ENCODE results near the gene HOXC13.

Gene HOXC13

GRCh38 chr12:53955776-53956250 is 17.2 kb downstream of the HOXC13 start:
- Mint-ChIP-seq H3K36me3 (peaks cover 2% of the 10 kb centered on the region), H3K4me1 (peaks cover 7% of the 10 kb centered on the region), H3K4me3 (no peak overlapping the region), H3K9me3 (no peaks in the 10 kb centered on the region), H3K27ac (peak overlapping the region; percentile 64), H3K27me3 (peaks cover 100% of the 10 kb centered on the region)
- CTCF ChIA-PET, result no interaction called here
- DNase-seq, result no peak

- H3K27me3 Mint-ChIP-seq, result peaks cover 100% of the 10 kb centered on the region
- H3K4me3 Mint-ChIP-seq, result no peak overlapping the region
- peaks cover 7% of the 10 kb centered on the region for H3K4me1 Mint-ChIP-seq
- DNase-seq, result no peak
- peaks cover 2% of the 10 kb centered on the region for H3K36me3 Mint-ChIP-seq
- CTCF ChIA-PET, result no interaction called here
- no peaks in the 10 kb centered on the region for H3K9me3 Mint-ChIP-seq
- peak overlapping the region; percentile 64 for H3K27ac Mint-ChIP-seq
These were observed 17.7 kb downstream of the HOXC13 start for GRCh38 chr12:53956251-53956887.

GRCh38 chr12:53956914-53957536 is 18.4 kb downstream of the HOXC13 start:
- CTCF ChIA-PET, result no interaction called here
- no peak overlapping the region for H3K4me3 Mint-ChIP-seq

GRCh38 chr12:53958128-53958527 is 19.5 kb downstream of the HOXC13 start:
- DNase-seq, result no peak
- Mint-ChIP-seq H3K27me3 (peaks cover 98% of the 10 kb centered on the region), H3K36me3 (peaks cover 2% of the 10 kb centered on the region), H3K27ac (no peak overlapping the region), H3K4me1 (peaks cover 7% of the 10 kb centered on the region), H3K9me3 (no peaks in the 10 kb centered on the region), H3K4me3 (no peak overlapping the region)
- CTCF ChIA-PET, result interaction anchor here (0.9 to 1.2 kb wide), 2 partner anchors 12 to 243 kb away, joined by 3 to 4 read pairs; no protein-coding TSS in a partner anchor

More at GRCh38 chr12:53956914-53957536, 18.4 kb downstream of the HOXC13 start:
- Mint-ChIP-seq H3K27ac (no peak overlapping the region), H3K9me3 (no peaks in the 10 kb centered on the region), H3K4me1 (peaks cover 7% of the 10 kb centered on the region), H3K27me3 (peaks cover 100% of the 10 kb centered on the region), H3K36me3 (peaks cover 2% of the 10 kb centered on the region)
- DNase-seq, result no peak

DNA sequence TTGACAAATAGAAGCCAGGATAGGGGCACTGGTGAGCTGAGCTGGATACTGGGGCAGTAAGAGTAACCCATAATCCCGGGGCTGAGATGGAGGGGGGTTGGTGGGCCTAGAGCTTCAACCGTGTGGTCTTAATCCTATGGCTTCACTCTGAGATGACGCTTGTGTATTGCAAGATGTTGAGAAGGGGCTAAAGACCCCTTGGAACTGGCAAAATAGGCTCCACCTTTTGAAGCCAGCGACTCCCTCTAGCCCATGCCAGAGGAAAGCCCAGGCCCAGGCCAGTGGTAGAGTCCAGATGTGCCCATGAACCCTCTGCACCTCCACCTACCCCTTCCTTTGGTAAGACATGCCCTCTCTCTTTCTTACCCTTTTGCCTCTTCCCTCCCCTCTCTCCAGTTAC is 20.7 kb downstream of the HOXC13 start:
- peaks cover 98% of the 10 kb centered on the region for H3K27me3 Mint-ChIP-seq
- no peak overlapping the region for H3K4me3 Mint-ChIP-seq
- CTCF ChIA-PET, result interaction anchor here (1.0 to 1.2 kb wide), 2 partner anchors 45 to 242 kb away, joined by 3 read pairs; no protein-coding TSS in a partner anchor

GRCh38 chr12:53960187-53961024 is 21.8 kb downstream of the HOXC13 start:
- Mint-ChIP-seq H3K36me3 (no peaks in the 10 kb centered on the region), H3K4me3 (peak overlapping the region; percentile 14), H3K4me1 (peaks cover 19% of the 10 kb centered on the region), H3K9me3 (no peaks in the 10 kb centered on the region), H3K27me3 (peaks cover 98% of the 10 kb centered on the region), H3K27ac (peak overlapping the region; percentile 80)
- DNase-seq, result no peak
- CTCF ChIA-PET, result no interaction called here

More for the DNA sequence above, 20.7 kb downstream of the HOXC13 start:
- H3K4me1 Mint-ChIP-seq, result peaks cover 12% of the 10 kb centered on the region
- H3K27ac Mint-ChIP-seq, result no peak overlapping the region
- DNase-seq, result no peak
- H3K36me3 Mint-ChIP-seq, result no peaks in the 10 kb centered on the region
- H3K9me3 Mint-ChIP-seq, result no peaks in the 10 kb centered on the region

DNA sequence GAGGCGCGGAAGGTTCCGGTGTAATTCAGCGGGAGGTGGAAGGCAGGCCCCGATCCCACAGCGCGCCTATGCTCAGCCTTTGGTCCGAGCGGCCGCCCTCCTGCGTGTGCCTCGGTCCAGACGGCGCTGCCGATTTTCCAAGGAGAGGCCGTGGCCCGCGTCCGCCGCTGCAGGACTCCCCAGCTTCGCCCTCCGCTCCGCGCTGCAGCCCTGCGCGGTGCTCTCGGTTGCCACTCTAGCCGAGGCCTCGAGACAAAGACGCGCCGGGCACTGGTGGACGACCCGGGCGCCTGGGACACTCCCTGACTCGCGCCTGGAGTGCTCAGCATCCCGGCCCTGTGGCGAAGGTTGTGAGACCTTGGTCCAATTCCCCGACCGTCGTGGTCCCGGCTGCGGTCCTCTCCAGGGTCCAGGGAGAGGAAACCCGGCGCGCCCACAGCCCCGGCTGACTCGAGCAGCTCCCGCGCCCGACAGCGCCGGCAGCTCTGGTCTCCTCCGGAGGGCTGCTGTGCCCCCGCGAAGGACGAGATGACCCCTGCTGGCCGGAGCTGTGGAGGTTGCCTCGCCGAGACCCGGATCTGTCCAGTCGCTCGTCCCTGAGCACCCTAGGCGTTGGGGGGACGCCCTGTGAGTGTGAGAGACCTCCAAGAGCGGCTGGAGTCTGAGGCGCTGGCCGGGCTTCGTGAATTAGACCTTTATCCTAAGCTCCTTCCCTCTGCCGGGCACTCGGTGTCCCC is 22.6 kb downstream of the HOXC13 start:
- H3K27ac Mint-ChIP-seq, result peak overlapping the region; percentile 78
- no peak for DNase-seq
- H3K4me3 Mint-ChIP-seq, result no peak overlapping the region
- no peaks in the 10 kb centered on the region for H3K9me3 Mint-ChIP-seq
- peaks cover 25% of the 10 kb centered on the region for H3K4me1 Mint-ChIP-seq
- peaks cover 98% of the 10 kb centered on the region for H3K27me3 Mint-ChIP-seq
- no peaks in the 10 kb centered on the region for H3K36me3 Mint-ChIP-seq
- CTCF ChIA-PET, result no interaction called here

- CTCF ChIA-PET, result no interaction called here
- Mint-ChIP-seq H3K9me3 (no peaks in the 10 kb centered on the region), H3K27me3 (peaks cover 98% of the 10 kb centered on the region), H3K4me3 (no peak overlapping the region), H3K36me3 (no peaks in the 10 kb centered on the region), H3K4me1 (peaks cover 22% of the 10 kb centered on the region), H3K27ac (no peak overlapping the region)
- DNase-seq, result no peak
These were observed 24.4 kb downstream of the HOXC13 start for GRCh38 chr12:53963005-53963404.

GRCh38 chr12:53963434-53964314 is 25.0 kb downstream of the HOXC13 start:
- CTCF ChIA-PET, result no interaction called here
- Mint-ChIP-seq H3K9me3 (no peaks in the 10 kb centered on the region), H3K36me3 (peaks cover 3% of the 10 kb centered on the region), H3K4me1 (peaks cover 22% of the 10 kb centered on the region), H3K27me3 (peaks cover 98% of the 10 kb centered on the region), H3K4me3 (no peak overlapping the region), H3K27ac (peak overlapping the region; percentile 59)
- no peak for DNase-seq

- peaks cover 22% of the 10 kb centered on the region for H3K4me1 Mint-ChIP-seq
- peaks cover 98% of the 10 kb centered on the region for H3K27me3 Mint-ChIP-seq
- DNase-seq, result no peak
- peaks cover 3% of the 10 kb centered on the region for H3K36me3 Mint-ChIP-seq
- H3K27ac Mint-ChIP-seq, result no peak overlapping the region
- CTCF ChIA-PET, result no interaction called here
- no peaks in the 10 kb centered on the region for H3K9me3 Mint-ChIP-seq
- H3K4me3 Mint-ChIP-seq, result no peak overlapping the region
These were observed 25.7 kb downstream of the HOXC13 start for GRCh38 chr12:53964315-53964713.

- peaks cover 22% of the 10 kb centered on the region for H3K4me1 Mint-ChIP-seq
- H3K27ac Mint-ChIP-seq, result peak overlapping the region; percentile 80
- peak overlapping the region; percentile 27 for H3K4me3 Mint-ChIP-seq
- no peak for DNase-seq
- CTCF ChIA-PET, result no interaction called here
- peaks cover 3% of the 10 kb centered on the region for H3K36me3 Mint-ChIP-seq
- no peaks in the 10 kb centered on the region for H3K9me3 Mint-ChIP-seq
- peaks cover 98% of the 10 kb centered on the region for H3K27me3 Mint-ChIP-seq
These were observed 26.9 kb downstream of the HOXC13 start for GRCh38 chr12:53965281-53966084.

- CTCF ChIA-PET, result no interaction called here
- H3K36me3 Mint-ChIP-seq, result peaks cover 3% of the 10 kb centered on the region
- no peak for DNase-seq
- no peak overlapping the region for H3K4me3 Mint-ChIP-seq
- peak overlapping the region; percentile 42 for H3K27ac Mint-ChIP-seq
- no peaks in the 10 kb centered on the region for H3K9me3 Mint-ChIP-seq
- H3K4me1 Mint-ChIP-seq, result peaks cover 22% of the 10 kb centered on the region
- peaks cover 98% of the 10 kb centered on the region for H3K27me3 Mint-ChIP-seq
These were observed 27.4 kb downstream of the HOXC13 start for GRCh38 chr12:53966085-53966384.

Data from activated naive CD4-positive, alpha-beta T cell treated with anti-CD3 and anti-CD28 coated beads, Interleukin-2, amount 10 ng/mL, durations not matched to agents 7 days and 5 days (primary cell).